PC-3 (cell line): ENCODE results near the gene CNN3.

ENCODE experiments used
- EZH2phosphoT487 ChIP-seq: fragments of 300-600 bp; sonication (generic); IDR thresholded peaks from 2 replicates; pipeline ENCODE4 v1.6.1; 2018; ENCODE audit warnings: mild to moderate bottlenecking, antibody characterized with exemption, low read length, borderline replicate concordance
- TF ChIP-seq, protein P1 (sequence below): fragments of 300-600 bp; sonication (generic); conservative IDR thresholded peaks from 2 replicates; pipeline ENCODE4 v1.5.1; 2017; ENCODE audit warnings: antibody characterized with exemption, low read depth, mild to moderate bottlenecking, low read length

DNA sequence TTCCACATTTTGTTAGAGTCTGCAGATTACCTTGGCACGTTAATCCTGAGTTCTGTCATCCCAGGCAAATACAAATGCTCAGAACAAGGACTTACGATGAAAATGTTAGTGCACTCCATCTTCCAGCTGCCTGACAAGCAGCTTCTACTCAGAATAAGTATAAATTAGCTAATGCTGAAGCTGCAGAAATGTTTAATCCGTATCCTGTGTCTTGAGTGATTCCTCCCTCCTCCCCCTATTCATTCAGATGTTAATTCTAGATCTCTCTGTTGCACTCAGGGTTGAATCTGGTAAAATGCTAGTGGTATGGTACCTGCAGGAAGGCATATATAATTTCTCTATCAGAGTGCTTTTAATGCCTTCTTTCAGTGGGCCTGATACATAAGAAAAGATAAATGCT lies 39.8 kb downstream of the CNN3 start:
- TF ChIP-seq EZH2phosphoT487 = no peak
- TF ChIP-seq, protein P1, sequence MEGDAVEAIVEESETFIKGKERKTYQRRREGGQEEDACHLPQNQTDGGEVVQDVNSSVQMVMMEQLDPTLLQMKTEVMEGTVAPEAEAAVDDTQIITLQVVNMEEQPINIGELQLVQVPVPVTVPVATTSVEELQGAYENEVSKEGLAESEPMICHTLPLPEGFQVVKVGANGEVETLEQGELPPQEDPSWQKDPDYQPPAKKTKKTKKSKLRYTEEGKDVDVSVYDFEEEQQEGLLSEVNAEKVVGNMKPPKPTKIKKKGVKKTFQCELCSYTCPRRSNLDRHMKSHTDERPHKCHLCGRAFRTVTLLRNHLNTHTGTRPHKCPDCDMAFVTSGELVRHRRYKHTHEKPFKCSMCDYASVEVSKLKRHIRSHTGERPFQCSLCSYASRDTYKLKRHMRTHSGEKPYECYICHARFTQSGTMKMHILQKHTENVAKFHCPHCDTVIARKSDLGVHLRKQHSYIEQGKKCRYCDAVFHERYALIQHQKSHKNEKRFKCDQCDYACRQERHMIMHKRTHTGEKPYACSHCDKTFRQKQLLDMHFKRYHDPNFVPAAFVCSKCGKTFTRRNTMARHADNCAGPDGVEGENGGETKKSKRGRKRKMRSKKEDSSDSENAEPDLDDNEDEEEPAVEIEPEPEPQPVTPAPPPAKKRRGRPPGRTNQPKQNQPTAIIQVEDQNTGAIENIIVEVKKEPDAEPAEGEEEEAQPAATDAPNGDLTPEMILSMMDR = no peak
